Mucosa of descending colon (tissue), 3 donors: ENCODE data around the gene PRKAB1. TPM values are rescaled to one million over a fixed set of nuclear protein-coding genes. Genes with fewer than 3 reads are reported as not detected.
A peak's percentile ranks its signal among the peaks of the same experiment; 100 is the strongest.

Experiments
- ATAC-seq: fragments of 200-7000 bp; cut with Tn5 transposase; one replicate; pipeline ENCODE4 v1.9.1; 2020; ENCODE audit warnings: mild to moderate bottlenecking, moderate library complexity
- DNase-seq, 3 donors: peaks; one replicate each; pipeline ENCODE4 v3.0.0-alpha.2; 2020
- H3K36me3 ChIP-seq: fragments of 200-600 bp; one replicate; pipeline ENCODE4 v1.8.0; 2021; ENCODE audit warnings: low read depth, mild to moderate bottlenecking
- H3K4me1 ChIP-seq: fragments of 200-600 bp; one replicate; pipeline ENCODE4 v1.8.0; 2021; ENCODE audit warnings: low read depth, mild to moderate bottlenecking
- H3K4me3 ChIP-seq: fragments of 200-600 bp; one replicate; pipeline ENCODE4 v1.8.0; 2021; ENCODE audit warnings: mild to moderate bottlenecking
- H3K9me3 ChIP-seq: fragments of 200-600 bp; one replicate; pipeline ENCODE4 v1.8.0; 2021; ENCODE audit warnings: mild to moderate bottlenecking
- CTCF ChIP-seq: fragments of 200-600 bp; IDR thresholded peaks from one replicate; pipeline ENCODE4 v1.8.0; 2022; ENCODE audit warnings: antibody characterized with exemption, mild to moderate bottlenecking
- intact Hi-C, 2 donors: fragments of 100-400 bp; cut with DNase I in 1 of 2; cut with micrococcal nuclease in 1 of 2; formaldehyde crosslinking; loops; one replicate each; pipeline versions ENCODE4 v1.11.0 to v1.11.1; 2022; cut with DNase I, micrococcal nuclease
- total RNA-seq, 3 donors: library from RNA; stranded (reverse); fragmentation: NEBNext Ultra II Directional in 2 of 3; extraction: Animal tissue kit (Norgen Biotek cat#: 25700) in 2 of 3; gene quantifications; one replicate each; pipeline versions ENCODE4 v1.2.1 to v1.2.4, GENCODE V29; 2021 to 2023
- donor health status: DM: no; HTN: no; CAD: no; lungs with moderate emphysema.
- donor health status: DM: no; HTN: no; CAD: no.
- donor health status: DM: no; HTN: yes; CAD: no.

The PRKAB1 gene
- total RNA-seq, 3 donors from 2014 or later = 63.8 to 127 (median 90.1) TPM

DNA sequence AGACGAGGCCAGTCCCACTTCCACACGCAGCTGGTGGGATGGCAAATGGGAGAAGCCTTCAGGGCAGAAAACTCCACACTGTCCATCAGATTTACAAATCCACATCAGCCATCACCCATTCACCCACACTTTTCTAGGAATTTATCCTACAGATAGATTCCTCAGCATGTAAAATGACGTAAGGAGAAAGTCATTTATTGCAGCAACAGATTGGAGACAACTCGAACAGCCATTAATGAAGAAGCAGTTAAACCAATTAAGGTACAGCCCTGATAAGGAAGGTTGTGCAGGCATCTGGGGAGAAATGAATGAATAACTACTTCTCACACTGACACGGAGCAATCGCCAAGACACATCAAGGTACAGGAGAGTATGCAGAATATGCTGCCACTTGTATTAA lies 26.2 kb downstream of the PRKAB1 start:
- intact Hi-C loops = no loop called here
- no peaks in the 10 kb centered on the region for H3K36me3 ChIP-seq
- no peak for TF ChIP-seq CTCF
- H3K4me1 ChIP-seq = peaks cover 23% of the 10 kb centered on the region
- H3K9me3 ChIP-seq = no peaks in the 10 kb centered on the region
- ATAC-seq (no peak), DNase-seq (no peak)
- H3K4me3 ChIP-seq = no peak overlapping the region

DNA sequence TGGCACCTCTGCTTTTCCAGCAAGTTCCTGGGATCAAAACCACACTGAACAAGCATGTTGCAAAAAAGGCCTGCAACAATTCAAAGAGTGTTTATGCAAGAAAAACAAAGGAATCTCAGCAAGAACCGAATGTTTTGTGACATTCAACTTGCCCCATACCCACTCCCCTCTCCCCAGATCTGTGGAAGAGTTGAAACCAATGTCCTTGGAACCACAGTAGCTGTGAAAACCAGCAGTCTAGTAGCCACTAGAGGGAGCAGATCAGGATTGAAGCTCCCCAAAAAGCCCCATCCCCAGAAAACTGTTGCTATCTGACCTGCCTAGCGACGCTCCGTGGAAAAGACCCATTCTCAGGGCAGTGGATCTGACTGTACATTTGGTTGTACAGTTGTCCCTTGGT lies 27.1 kb downstream of the PRKAB1 start:
- Histone ChIP-seq H3K4me1 (peaks cover 23% of the 10 kb centered on the region), H3K9me3 (no peaks in the 10 kb centered on the region), H3K4me3 (no peak overlapping the region), H3K36me3 (no peaks in the 10 kb centered on the region)
- DNase-seq (no peak), ATAC-seq (no peak)
- TF ChIP-seq CTCF = peak; percentile 11
- intact Hi-C loops = no loop called here

- Histone ChIP-seq H3K4me1 (peaks cover 20% of the 10 kb centered on the region), H3K9me3 (no peaks in the 10 kb centered on the region), H3K4me3 (no peak overlapping the region), H3K36me3 (no peaks in the 10 kb centered on the region)
- no peak for TF ChIP-seq CTCF
- ATAC-seq (no peak), DNase-seq (no peak)
- intact Hi-C loops = no loop called here
These were observed 29.0 kb downstream of the PRKAB1 start for GRCh38 chr12:119696943-119697342.

DNA sequence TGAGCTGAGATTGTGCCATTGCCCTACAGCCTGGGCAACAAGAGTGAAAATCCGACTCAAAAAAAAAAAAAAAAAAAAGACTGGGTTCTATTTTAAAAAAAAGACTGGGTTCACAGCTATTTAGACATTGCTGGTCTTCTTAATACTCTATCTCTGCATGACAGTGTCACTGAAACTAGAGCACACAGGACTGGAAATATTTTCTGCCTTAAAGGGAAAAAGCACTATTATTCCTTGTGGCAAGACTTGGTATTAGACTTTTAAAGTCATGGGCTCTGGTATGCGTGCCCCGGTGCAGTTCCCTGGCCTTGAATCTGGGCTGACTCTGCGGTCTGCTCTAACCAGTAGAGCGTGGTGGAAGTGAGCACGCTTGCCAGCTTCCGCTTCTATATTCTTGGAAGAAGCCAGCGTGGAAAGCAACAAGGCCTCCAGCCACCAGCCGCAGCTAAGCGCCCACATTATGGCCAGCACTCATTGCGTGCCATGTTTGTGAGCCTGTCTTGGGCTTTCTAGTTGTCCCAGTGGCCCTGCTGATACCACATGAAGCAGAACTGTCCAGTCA lies 31.3 kb downstream of the PRKAB1 start:
- peaks cover 3% of the 10 kb centered on the region for H3K4me1 ChIP-seq
- ATAC-seq (no peak), DNase-seq (no peak)
- no peak overlapping the region for H3K4me3 ChIP-seq
- H3K36me3 ChIP-seq = no peaks in the 10 kb centered on the region
- TF ChIP-seq CTCF = no peak
- H3K9me3 ChIP-seq = no peaks in the 10 kb centered on the region
- intact Hi-C loops = no loop called here

DNA sequence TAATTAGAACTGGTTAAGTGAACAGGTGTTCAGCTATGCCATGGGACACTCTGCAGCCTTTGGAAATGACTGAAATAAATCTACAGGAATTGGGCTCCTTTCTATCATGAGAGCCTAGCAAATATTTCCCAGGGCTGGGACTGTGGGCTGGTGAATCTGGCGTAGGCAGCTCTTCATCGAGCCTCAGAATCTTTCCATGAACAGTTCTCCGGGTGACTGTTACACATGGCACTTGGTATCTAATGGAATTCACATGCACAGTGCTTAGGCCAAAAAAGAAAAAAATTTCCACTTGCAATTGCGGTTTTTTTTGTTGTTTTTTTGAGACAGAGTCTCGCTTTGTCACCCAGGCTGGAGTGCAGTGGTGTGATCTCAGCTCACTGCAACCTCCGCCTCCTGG lies 32.1 kb downstream of the PRKAB1 start:
- no peaks in the 10 kb centered on the region for H3K36me3 ChIP-seq
- no peak for DNase-seq

More for the DNA sequence above, 32.1 kb downstream of the PRKAB1 start:
- H3K9me3 ChIP-seq = no peaks in the 10 kb centered on the region
- no peaks in the 10 kb centered on the region for H3K4me1 ChIP-seq
- no peak overlapping the region for H3K4me3 ChIP-seq
- intact Hi-C loops = no loop called here
- ATAC-seq = no peak
- no peak for TF ChIP-seq CTCF
